Osteoblast (primary cell): Measurements from ENCODE around the gene C13orf46. TPM values are rescaled to one million over a fixed set of nuclear protein-coding genes. Genes with fewer than 3 reads are reported as not detected.
"Not testable (repeated sequence)": the region's sequence is repeated elsewhere in the genome, so short reads cannot be mapped to it uniquely, and the experiment has no call there.

Experiments
- DNase-seq: peaks from one replicate; pipeline ENCODE4 v3.0.0; 2011; ENCODE audit warnings: low spot score, mixed read lengths; ENCODE audit not compliant: insufficient read length; ENCODE audit errors: missing footprints
- H2AFZ ChIP-seq: 2 replicates; pipeline ENCODE4 v1.6.0; 2011; ENCODE audit warnings: mild to moderate bottlenecking, low read length
- H3K27ac ChIP-seq: 2 replicates; pipeline ENCODE4 v1.5.1; 2011; ENCODE audit warnings: mild to moderate bottlenecking, low read depth, low read length, moderate library complexity
- H3K27me3 ChIP-seq: 2 replicates; pipeline ENCODE4 v1.6.0; 2012; ENCODE audit warnings: mild to moderate bottlenecking, control low read depth, inconsistent platforms, low read length, moderate library complexity; ENCODE audit not compliant: insufficient read depth
- H3K36me3 ChIP-seq: 2 replicates; pipeline ENCODE4 v1.5.1; 2011; ENCODE audit warnings: mild to moderate bottlenecking, low read length, control low read depth, moderate library complexity; ENCODE audit not compliant: insufficient read depth
- H3K4me1 ChIP-seq: 2 replicates; pipeline ENCODE4 v1.5.1; 2011; ENCODE audit warnings: mild to moderate bottlenecking, low read length, control low read depth, moderate library complexity; ENCODE audit not compliant: insufficient read depth
- H3K4me2 ChIP-seq: 2 replicates; pipeline ENCODE4 v1.6.0; 2011; ENCODE audit warnings: mild to moderate bottlenecking, low read length; ENCODE audit not compliant: insufficient read depth
- H3K4me3 ChIP-seq: fragments of 200-600 bp; sonication (generic); 3 replicates; pipeline ENCODE4 v1.5.1; 2012; ENCODE audit warnings: mild to moderate bottlenecking, low read length, inconsistent platforms; ENCODE audit not compliant: insufficient read depth
- H3K79me2 ChIP-seq: 2 replicates; pipeline ENCODE4 v1.6.0; 2012; ENCODE audit warnings: mild to moderate bottlenecking, low read length, control low read depth, inconsistent platforms; ENCODE audit not compliant: insufficient read depth
- H3K9me3 ChIP-seq: 2 replicates; pipeline ENCODE4 v1.5.1; 2011; ENCODE audit warnings: low read depth, low read length, control low read depth
- H4K20me1 ChIP-seq: 2 replicates; pipeline ENCODE4 v1.6.0; 2012; ENCODE audit warnings: mild to moderate bottlenecking, low read length, control low read depth; ENCODE audit not compliant: insufficient read depth
- total RNA-seq: library from RNA; depleted of rRNA; stranded (reverse); fragments of >200 nt; gene quantifications from 2 replicates; pipeline ENCODE4 v1.2.3, GENCODE V29; 2012
- TF ChIP-seq, protein P1 (sequence below): IDR thresholded peaks from 2 replicates; pipeline ENCODE4 v1.5.1; 2011; ENCODE audit warnings: mild to moderate bottlenecking, low read depth, low read length, moderate library complexity; ENCODE audit errors: extremely low read depth

Gene C13orf46
- total RNA-seq, 1 donor: 0.36 TPM

DNA sequence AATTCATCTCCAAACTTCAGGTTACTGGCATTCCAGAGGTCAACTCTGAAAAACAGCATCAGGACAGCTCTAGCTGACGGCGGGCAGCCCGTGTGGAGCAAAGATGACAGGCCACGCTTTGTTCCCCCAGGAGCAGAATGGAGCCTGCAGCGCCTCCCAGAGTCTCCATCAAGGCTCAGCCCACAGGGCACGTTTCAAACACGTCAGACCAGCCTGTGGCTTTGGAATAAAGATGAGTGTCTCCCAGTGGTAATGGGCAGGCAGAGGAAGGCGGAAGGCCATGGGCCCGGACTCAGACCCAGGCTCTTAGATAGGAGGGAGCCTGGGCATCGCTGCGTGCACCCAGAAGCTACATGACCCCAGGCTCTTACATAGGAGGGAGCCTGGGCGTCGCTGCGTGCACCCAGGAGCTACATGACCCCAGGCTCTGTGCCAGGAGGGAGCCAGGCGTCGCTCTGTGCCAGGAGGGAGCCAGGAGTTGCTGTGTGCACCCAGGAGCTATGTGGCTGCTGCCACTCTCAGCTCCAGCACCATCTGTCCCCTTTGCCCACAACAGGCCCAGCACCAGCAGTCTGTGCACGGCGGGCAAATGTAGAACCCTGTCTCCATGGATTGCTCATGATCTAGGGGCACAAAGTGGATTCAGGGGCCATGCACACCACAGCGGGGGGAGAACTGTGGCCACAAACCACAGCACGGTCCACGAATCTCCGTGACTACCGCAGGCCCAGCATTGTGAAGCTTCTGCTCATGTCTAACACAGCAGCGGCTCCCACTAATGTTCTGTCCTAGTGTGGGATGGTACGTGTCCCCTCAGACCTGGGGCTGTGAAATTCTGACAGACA is 47.8 kb upstream of the C13orf46 start:
- no peak overlapping the region for H2AFZ ChIP-seq
- no peaks in the 10 kb centered on the region for H3K27me3 ChIP-seq
- no peak for DNase-seq
- peaks cover 89% of the 10 kb centered on the region for H3K36me3 ChIP-seq
- TF ChIP-seq, protein P1, sequence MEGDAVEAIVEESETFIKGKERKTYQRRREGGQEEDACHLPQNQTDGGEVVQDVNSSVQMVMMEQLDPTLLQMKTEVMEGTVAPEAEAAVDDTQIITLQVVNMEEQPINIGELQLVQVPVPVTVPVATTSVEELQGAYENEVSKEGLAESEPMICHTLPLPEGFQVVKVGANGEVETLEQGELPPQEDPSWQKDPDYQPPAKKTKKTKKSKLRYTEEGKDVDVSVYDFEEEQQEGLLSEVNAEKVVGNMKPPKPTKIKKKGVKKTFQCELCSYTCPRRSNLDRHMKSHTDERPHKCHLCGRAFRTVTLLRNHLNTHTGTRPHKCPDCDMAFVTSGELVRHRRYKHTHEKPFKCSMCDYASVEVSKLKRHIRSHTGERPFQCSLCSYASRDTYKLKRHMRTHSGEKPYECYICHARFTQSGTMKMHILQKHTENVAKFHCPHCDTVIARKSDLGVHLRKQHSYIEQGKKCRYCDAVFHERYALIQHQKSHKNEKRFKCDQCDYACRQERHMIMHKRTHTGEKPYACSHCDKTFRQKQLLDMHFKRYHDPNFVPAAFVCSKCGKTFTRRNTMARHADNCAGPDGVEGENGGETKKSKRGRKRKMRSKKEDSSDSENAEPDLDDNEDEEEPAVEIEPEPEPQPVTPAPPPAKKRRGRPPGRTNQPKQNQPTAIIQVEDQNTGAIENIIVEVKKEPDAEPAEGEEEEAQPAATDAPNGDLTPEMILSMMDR: no peak
- peaks cover 3% of the 10 kb centered on the region for H3K4me1 ChIP-seq
- no peak overlapping the region for H3K4me2 ChIP-seq
- peaks cover 43% of the 10 kb centered on the region for H3K79me2 ChIP-seq
- no peak overlapping the region for H3K27ac ChIP-seq
- H4K20me1 ChIP-seq: peaks cover 16% of the 10 kb centered on the region
- H3K9me3 ChIP-seq: no peaks in the 10 kb centered on the region
- H3K4me3 ChIP-seq: no peak overlapping the region

DNA sequence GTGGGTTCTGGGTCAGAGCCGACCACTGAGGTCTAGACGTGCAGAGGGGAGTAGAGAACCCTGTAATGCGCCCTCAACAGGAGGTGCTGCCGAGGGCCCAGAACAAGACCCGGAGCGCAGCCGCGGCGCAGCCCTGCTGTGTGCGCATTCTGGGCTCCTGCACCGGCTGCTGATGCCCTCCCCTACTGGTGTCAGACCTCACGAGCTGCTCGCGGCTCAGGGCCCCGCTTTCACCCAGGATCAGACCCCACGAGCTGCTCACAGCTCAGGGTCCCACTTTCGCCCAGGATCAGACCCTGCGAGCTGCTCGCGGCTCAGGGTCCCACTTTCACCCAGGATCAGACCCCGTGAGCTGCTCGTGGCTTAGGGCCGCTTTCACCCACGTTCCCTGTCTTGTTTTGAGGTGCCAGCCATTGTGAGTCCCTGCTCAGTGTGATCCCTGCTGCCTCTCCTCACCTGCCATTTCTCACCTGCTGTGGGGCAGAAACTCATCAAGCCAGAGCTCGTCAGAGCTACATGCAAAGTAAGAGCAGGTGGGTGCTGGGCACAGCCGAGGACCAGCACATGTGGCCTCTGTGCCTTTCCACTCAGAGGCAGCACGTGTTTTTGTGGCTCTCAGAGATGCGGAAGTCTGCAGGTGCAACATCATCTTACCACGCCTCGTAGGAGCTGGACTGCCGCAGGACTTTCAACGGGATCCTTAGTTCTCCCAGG is 47.0 kb upstream of the C13orf46 start:
- Histone ChIP-seq H3K36me3 (peaks cover 89% of the 10 kb centered on the region), H3K4me2 (no peak overlapping the region), H3K9me3 (no peaks in the 10 kb centered on the region), H3K79me2 (peaks cover 35% of the 10 kb centered on the region), H3K4me3 (no peak overlapping the region), H4K20me1 (peaks cover 12% of the 10 kb centered on the region), H3K4me1 (no peaks in the 10 kb centered on the region), H2AFZ (no peak overlapping the region), H3K27me3 (no peaks in the 10 kb centered on the region), H3K27ac (no peak overlapping the region)
- TF ChIP-seq, protein P1: no peak
- DNase-seq: no peak

DNA sequence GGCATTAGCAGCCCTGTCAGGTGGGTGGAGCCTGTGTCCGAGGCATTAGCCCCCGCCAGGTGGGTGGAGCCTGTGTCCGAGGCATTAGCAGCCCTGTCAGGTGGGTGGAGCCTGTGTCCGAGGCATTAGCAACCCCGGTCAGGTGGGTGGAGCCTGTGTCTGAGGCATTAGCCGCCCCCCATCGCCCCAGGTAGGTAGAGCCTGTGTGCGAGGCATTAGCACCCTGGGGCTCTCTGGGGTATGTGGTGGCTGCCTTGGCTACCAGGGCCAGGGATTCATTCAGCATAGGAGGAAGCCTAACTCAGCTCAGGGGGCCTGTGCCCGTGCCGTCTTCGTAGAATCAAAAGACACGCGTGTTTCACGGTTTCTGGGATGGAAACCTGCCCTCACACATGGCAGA is 46.3 kb upstream of the C13orf46 start:
- DNase-seq: not testable (repeated sequence)
- peaks cover 89% of the 10 kb centered on the region for H3K36me3 ChIP-seq

DNA sequence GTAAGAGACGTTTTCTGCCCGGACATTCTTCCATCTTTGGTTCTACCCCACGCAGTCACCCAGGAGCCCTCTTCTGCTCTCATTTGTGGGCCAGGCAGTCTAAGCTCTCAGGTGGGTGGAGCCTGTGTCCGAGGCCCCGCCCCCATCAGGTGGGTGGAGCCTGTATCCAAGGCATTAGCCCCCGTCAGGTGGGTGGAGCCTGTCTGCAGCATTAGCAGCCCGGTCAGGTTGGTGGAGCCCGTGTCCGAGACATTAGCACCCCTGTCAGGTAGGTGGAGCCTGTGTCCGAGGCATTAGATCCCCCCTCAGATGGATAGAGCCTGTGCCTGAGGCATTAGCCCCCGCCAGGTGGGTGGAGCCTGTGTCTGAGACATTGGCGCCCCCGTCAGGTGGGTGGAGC is 45.5 kb upstream of the C13orf46 start:
- no peak for DNase-seq
- no peak overlapping the region for H3K4me2 ChIP-seq
- H3K79me2 ChIP-seq: peaks cover 19% of the 10 kb centered on the region
- no peak overlapping the region for H3K27ac ChIP-seq
- peaks cover 89% of the 10 kb centered on the region for H3K36me3 ChIP-seq
- H3K4me3 ChIP-seq: no peak overlapping the region
- no peaks in the 10 kb centered on the region for H3K27me3 ChIP-seq
- TF ChIP-seq, protein P1: no peak
- no peaks in the 10 kb centered on the region for H3K4me1 ChIP-seq
- H4K20me1 ChIP-seq: peaks cover 8% of the 10 kb centered on the region
- H2AFZ ChIP-seq: no peak overlapping the region
- H3K9me3 ChIP-seq: no peaks in the 10 kb centered on the region

More for the DNA sequence above, 46.3 kb upstream of the C13orf46 start:
- not testable (repeated sequence) for H3K4me3 ChIP-seq, H3K27me3 ChIP-seq, H2AFZ ChIP-seq, H3K4me2 ChIP-seq, H3K9me3 ChIP-seq, H3K27ac ChIP-seq, H3K4me1 ChIP-seq, H4K20me1 ChIP-seq
- peaks cover 27% of the 10 kb centered on the region for H3K79me2 ChIP-seq
